GM23338 (cell line): Measurements from ENCODE around the gene NRF1. TPM values are rescaled to one million over a fixed set of nuclear protein-coding genes. Genes with fewer than 3 reads are reported as not detected.

Experiments used
- ATAC-seq: fragments of 200-7000 bp; cut with Tn5 transposase; 3 replicates; pipeline ENCODE4 v1.9.1; 2020
- DNase-seq: peaks from one replicate; pipeline ENCODE4 v3.0.0-alpha.2; 2015; ENCODE audit warnings: low spot score
- H2AFZ ChIP-seq: fragments of 200-600 bp; sonication (generic); 2 replicates; pipeline ENCODE4 v1.8.0; 2016; ENCODE audit warnings: antibody characterized with exemption, mild to moderate bottlenecking, moderate library complexity
- H3F3A ChIP-seq: fragments of 200-600 bp; sonication (generic); replicated peaks from 2 replicates; pipeline ENCODE4 v1.8.0; 2017; ENCODE audit warnings: antibody characterized with exemption, mixed run types, low read depth
- H3K27ac ChIP-seq: fragments of 200-600 bp; sonication (generic); 2 replicates; pipeline ENCODE4 v1.6.1; 2016; ENCODE audit warnings: low read depth
- H3K27me3 ChIP-seq: fragments of 200-600 bp; sonication (generic); 2 replicates; pipeline ENCODE4 v1.8.0; 2016; ENCODE audit warnings: mild to moderate bottlenecking, mixed run types, moderate library complexity; ENCODE audit not compliant: insufficient read depth
- H3K36me3 ChIP-seq: fragments of 200-600 bp; sonication (generic); 2 replicates; pipeline ENCODE4 v1.8.0; 2016; ENCODE audit warnings: mild to moderate bottlenecking; ENCODE audit not compliant: insufficient read depth
- H3K4me1 ChIP-seq: fragments of 200-600 bp; sonication (generic); 2 replicates; pipeline ENCODE4 v1.8.0; 2016; ENCODE audit warnings: mild to moderate bottlenecking, moderate library complexity; ENCODE audit not compliant: insufficient read depth
- H3K4me2 ChIP-seq: fragments of 200-600 bp; sonication (generic); 2 replicates; pipeline ENCODE4 v1.7.1; 2017; ENCODE audit warnings: mixed run types
- H3K4me3 ChIP-seq: fragments of 200-600 bp; sonication (generic); 2 replicates; pipeline ENCODE4 v1.6.1; 2016; ENCODE audit warnings: mixed run types
- H3K79me2 ChIP-seq: fragments of 200-600 bp; sonication (generic); replicated peaks from 2 replicates; pipeline ENCODE4 v1.8.0; 2017; ENCODE audit warnings: mild to moderate bottlenecking; ENCODE audit not compliant: insufficient read depth
- H3K9me2 ChIP-seq: fragments of 200-600 bp; sonication (generic); 2 replicates; pipeline ENCODE4 v1.8.0; 2017; ENCODE audit not compliant: insufficient read depth
- H4K20me1 ChIP-seq: fragments of 200-600 bp; sonication (generic); replicated peaks from 2 replicates; pipeline ENCODE4 v1.8.0; 2017; ENCODE audit warnings: mild to moderate bottlenecking; ENCODE audit not compliant: insufficient read depth
- H3K27ac Mint-ChIP-seq: 2 replicates; pipeline ENCODE4 v1.8.0; 2020; ENCODE audit warnings: inconsistent platforms, mild to moderate bottlenecking, moderate library complexity, mixed read lengths
- H3K27me3 Mint-ChIP-seq: 3 replicates; pipeline ENCODE4 v1.8.0; 2022; ENCODE audit warnings: low read depth, mild to moderate bottlenecking, moderate library complexity, mixed read lengths, inconsistent platforms; ENCODE audit not compliant: insufficient read depth, poor library complexity
- H3K36me3 Mint-ChIP-seq: 3 replicates; pipeline ENCODE4 v1.8.0; 2021; ENCODE audit warnings: low read depth, mild to moderate bottlenecking, inconsistent platforms, moderate library complexity, mixed read lengths
- H3K4me1 Mint-ChIP-seq: 3 replicates; pipeline ENCODE4 v1.8.0; 2020; ENCODE audit warnings: mild to moderate bottlenecking, inconsistent platforms, mixed read lengths
- H3K4me3 Mint-ChIP-seq: 3 replicates; pipeline ENCODE4 v1.8.0; 2021; ENCODE audit warnings: moderate library complexity, mild to moderate bottlenecking, inconsistent platforms, mixed read lengths
- H3K9me3 Mint-ChIP-seq: 3 replicates; pipeline ENCODE4 v1.8.0; 2020; ENCODE audit warnings: moderate library complexity, mild to moderate bottlenecking, inconsistent platforms, mixed read lengths
- ETS1 ChIP-seq: IDR thresholded peaks from 2 replicates; pipeline ENCODE4 v1.6.1; 2016; ENCODE audit warnings: antibody characterized with exemption
- EZH2 ChIP-seq: fragments of 200-600 bp; sonication (generic); IDR thresholded peaks from one replicate; pipeline ENCODE4 v1.8.0; 2017; ENCODE audit warnings: antibody characterized with exemption, mild to moderate bottlenecking, low read depth; ENCODE audit not compliant: unreplicated experiment
- JUNB ChIP-seq: IDR thresholded peaks from one replicate; pipeline ENCODE4 v1.6.1; 2016; ENCODE audit warnings: antibody characterized with exemption; ENCODE audit not compliant: unreplicated experiment
- REST ChIP-seq: IDR thresholded peaks from one replicate; pipeline ENCODE4 v1.6.1; 2018; ENCODE audit warnings: antibody characterized with exemption; ENCODE audit not compliant: unreplicated experiment
- ZNF114 ChIP-seq: fragments of 250-450 bp; sonication (Bioruptor Pico); IDR thresholded peaks from 2 replicates; pipeline ENCODE4 v1.5.0; 2020; ENCODE audit warnings: mild to moderate bottlenecking, moderate library complexity
- ZNF331 ChIP-seq: fragments of 250-450 bp; sonication (Bioruptor Pico); IDR thresholded peaks from 2 replicates; pipeline ENCODE4 v1.5.0; 2020; ENCODE audit warnings: low read depth, mild to moderate bottlenecking, moderate library complexity
- ZNF462 ChIP-seq: fragments of 250-450 bp; sonication (Bioruptor Pico); IDR thresholded peaks from 2 replicates; pipeline ENCODE4 v1.5.0; 2020; ENCODE audit warnings: mild to moderate bottlenecking, moderate library complexity
- polyA plus RNA-seq: library from polyadenylated mRNA; unstranded; fragments of >200 nt; fragmentation: Nextera tagmentation; extraction: Ambion mirVana; gene quantifications from 2 replicates; pipeline ENCODE4 v1.2.1, GENCODE V29; 2016
- total RNA-seq: library from RNA; depleted of rRNA; stranded (reverse); fragments of >200 nt; shearing (Covaris generic); gene quantifications from 2 replicates; pipeline ENCODE4 v1.2.3, GENCODE V29; 2014
- TF ChIP-seq, protein P1 (sequence below), 2 experiments: fragments of 200-600 bp in 1 of 2; sonication (generic) in 1 of 2; conservative IDR thresholded peaks; 2 replicates each; pipeline versions ENCODE4 v1.5.1 to v1.6.1; 2016 to 2017; ENCODE audit warnings: antibody characterized with exemption in 2 of 2, low read depth in 2 of 2, mild to moderate bottlenecking in 2 of 2, moderate library complexity in 1 of 2

NRF1 gene
- total and polyA plus RNA-seq, 2 experiments from 2014 or later: 5.3 to 24.6 TPM

DNA sequence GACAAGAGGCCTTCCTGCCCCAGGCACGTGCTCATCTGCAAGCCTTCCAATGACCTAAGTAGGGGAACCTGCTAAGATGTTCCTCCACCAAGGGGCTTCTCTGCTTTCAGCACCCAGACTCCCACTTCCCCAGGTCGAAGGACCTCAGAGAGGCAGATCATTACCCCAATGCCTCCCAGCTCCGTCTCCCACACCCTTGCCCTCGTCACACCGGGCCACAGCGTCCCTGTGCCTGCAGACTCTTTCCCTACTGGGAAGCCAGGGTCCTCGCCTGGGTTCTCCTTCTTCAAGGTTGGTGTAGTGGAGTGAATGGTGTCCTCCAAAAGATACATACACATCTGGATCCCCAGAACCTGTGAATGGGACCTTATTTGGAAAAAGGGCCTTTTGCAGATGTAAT lies 189.4 kb downstream of the NRF1 start:
- no peaks in the 10 kb centered on the region; the same call in 2 of the 3 replicates for H3K36me3 Mint-ChIP-seq
- no peak for DNase-seq
- H3K4me3 Mint-ChIP-seq: no peak overlapping the region
- H4K20me1 ChIP-seq: no peaks in the 10 kb centered on the region
- H3F3A ChIP-seq: peaks cover 10% of the 10 kb centered on the region; the same call in 1 of the 2 replicates
- no peaks in the 10 kb centered on the region for H3K27me3 ChIP-seq
- no peak overlapping the region for H2AFZ ChIP-seq
- H3K27ac ChIP-seq: no peak overlapping the region
- no peak overlapping the region for H3K4me3 ChIP-seq
- H3K4me1 Mint-ChIP-seq: peaks cover 49% of the 10 kb centered on the region
- no peaks in the 10 kb centered on the region for H3K79me2 ChIP-seq
- H3K4me2 ChIP-seq: no peak overlapping the region
- no peak for ATAC-seq
- no peak overlapping the region for H3K27ac Mint-ChIP-seq
- H3K36me3 ChIP-seq: no peaks in the 10 kb centered on the region
- H3K4me1 ChIP-seq: peaks cover 30% of the 10 kb centered on the region
- peaks cover 21% of the 10 kb centered on the region for H3K27me3 Mint-ChIP-seq
- no peaks in the 10 kb centered on the region for H3K9me2 ChIP-seq
- no peaks in the 10 kb centered on the region for H3K9me3 Mint-ChIP-seq
- TF ChIP-seq REST (no peak), ZNF114 (CRISPR knock-in tag) (no peak), ZNF462 (CRISPR knock-in tag) (no peak), JUNB (no peak), ZNF331 (CRISPR knock-in tag) (no peak), EZH2 (no peak), ETS1 (no peak)
- TF ChIP-seq, protein P1, sequence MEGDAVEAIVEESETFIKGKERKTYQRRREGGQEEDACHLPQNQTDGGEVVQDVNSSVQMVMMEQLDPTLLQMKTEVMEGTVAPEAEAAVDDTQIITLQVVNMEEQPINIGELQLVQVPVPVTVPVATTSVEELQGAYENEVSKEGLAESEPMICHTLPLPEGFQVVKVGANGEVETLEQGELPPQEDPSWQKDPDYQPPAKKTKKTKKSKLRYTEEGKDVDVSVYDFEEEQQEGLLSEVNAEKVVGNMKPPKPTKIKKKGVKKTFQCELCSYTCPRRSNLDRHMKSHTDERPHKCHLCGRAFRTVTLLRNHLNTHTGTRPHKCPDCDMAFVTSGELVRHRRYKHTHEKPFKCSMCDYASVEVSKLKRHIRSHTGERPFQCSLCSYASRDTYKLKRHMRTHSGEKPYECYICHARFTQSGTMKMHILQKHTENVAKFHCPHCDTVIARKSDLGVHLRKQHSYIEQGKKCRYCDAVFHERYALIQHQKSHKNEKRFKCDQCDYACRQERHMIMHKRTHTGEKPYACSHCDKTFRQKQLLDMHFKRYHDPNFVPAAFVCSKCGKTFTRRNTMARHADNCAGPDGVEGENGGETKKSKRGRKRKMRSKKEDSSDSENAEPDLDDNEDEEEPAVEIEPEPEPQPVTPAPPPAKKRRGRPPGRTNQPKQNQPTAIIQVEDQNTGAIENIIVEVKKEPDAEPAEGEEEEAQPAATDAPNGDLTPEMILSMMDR (conservative IDR thresholded peaks at IDR 0.05; ENCODE audit: low read depth in 2 of 2): no peak
